AG04450 (cell line): ENCODE results near the gene TCERG1L. TPM values are rescaled to one million over a fixed set of nuclear protein-coding genes. Genes with fewer than 3 reads are reported as not detected.

Experiments used
- CTCF ChIA-PET: fragments of 300-600, 350-600 bp; formaldehyde crosslinking; extraction: SDS; loops from one replicate; lab custom pipeline; 2022; ENCODE audit warnings: antibody characterized with exemption, inconsistent platforms; lab: Charles Lee
- POLR2A ChIA-PET: fragments of 350-600 bp; formaldehyde crosslinking; extraction: SDS; loops from one replicate; lab custom pipeline; 2021; ENCODE audit warnings: antibody characterized with exemption, inconsistent platforms; lab: Yijun Ruan, JAX
- DNase-seq: peaks from one replicate; pipeline ENCODE4 v3.0.0-alpha.2; 2011; ENCODE audit warnings: low read depth, low spot score
- H3K27ac ChIP-seq: one replicate; pipeline ENCODE4 v1.5.1; 2012; ENCODE audit warnings: low read depth, low read length, control low read depth
- H3K27me3 ChIP-seq: one replicate; pipeline ENCODE4 v1.6.0; 2012; ENCODE audit warnings: low read length; ENCODE audit not compliant: control insufficient read depth, insufficient read depth
- H3K4me3 ChIP-seq: 2 replicates; pipeline ENCODE4 v1.5.1; 2011; ENCODE audit warnings: mild to moderate bottlenecking, low read depth, low read length, control low read depth
- H3K9me3 ChIP-seq: 2 replicates; pipeline ENCODE4 v1.5.1; 2012; ENCODE audit warnings: low read length; ENCODE audit not compliant: control insufficient read depth, insufficient read depth
- polyA plus RNA-seq: library from polyadenylated mRNA; depleted of rRNA; stranded (reverse); fragments of >200 nt; gene quantifications from 2 replicates; pipeline ENCODE4 v1.2.3, GENCODE V29; 2011
- TF ChIP-seq, protein P1 (sequence below): IDR thresholded peaks from 2 replicates; pipeline ENCODE4 v1.5.1; 2011; ENCODE audit warnings: low read depth, low read length, control low read depth, inconsistent platforms

TCERG1L gene
- polyA plus RNA-seq, 1 experiment = not detected

DNA sequence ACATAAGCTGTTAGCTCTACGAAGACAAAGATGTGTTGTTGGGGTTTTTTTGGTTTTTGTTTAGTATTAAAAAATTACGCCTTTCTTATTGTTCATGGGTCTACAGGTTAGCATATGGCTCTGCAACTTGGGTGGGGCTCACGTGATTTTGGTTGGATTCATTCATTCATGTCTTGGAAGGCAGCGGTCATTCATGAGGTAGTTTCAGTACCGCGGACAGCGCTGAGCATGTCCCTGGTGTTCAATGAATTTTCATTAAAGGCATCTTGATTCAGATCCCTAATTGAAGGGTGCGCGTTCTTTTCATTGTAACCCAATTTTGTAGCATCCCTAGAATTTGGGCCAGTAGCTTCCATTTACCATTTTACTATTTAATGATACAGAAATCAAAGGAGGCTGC, 42.9 kb upstream of the TCERG1L start:
- DNase-seq = no peak

DNA sequence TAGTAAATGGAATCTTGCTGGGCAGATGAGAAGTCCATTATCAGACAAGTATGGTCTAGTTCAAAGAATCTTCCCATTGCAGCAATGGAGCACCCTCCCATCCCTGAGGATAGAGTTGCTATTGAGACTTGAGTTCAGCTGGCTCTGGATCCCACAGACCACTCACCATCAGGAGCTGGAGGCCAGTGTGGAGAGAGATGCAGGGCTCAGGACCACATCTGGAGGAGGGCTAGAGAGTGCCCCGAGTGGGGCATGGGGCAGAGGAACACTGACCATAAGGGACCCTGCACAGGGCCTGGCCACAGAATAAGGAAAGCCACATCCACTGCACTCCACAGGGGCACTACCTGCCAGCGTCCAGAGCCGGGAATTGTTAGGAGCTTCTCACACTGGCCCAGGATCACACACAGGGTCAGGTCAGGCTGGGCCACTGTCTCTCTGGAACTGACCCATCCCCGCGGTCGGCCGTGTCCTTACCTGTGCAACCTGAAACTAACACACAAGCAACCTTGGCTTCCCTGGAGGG, 41.3 kb upstream of the TCERG1L start:
- Histone ChIP-seq H3K4me3 (no peak overlapping the region), H3K27ac (no peak overlapping the region), H3K9me3 (peaks cover 70% of the 10 kb centered on the region), H3K27me3 (no peaks in the 10 kb centered on the region)
- TF ChIP-seq, protein P1, sequence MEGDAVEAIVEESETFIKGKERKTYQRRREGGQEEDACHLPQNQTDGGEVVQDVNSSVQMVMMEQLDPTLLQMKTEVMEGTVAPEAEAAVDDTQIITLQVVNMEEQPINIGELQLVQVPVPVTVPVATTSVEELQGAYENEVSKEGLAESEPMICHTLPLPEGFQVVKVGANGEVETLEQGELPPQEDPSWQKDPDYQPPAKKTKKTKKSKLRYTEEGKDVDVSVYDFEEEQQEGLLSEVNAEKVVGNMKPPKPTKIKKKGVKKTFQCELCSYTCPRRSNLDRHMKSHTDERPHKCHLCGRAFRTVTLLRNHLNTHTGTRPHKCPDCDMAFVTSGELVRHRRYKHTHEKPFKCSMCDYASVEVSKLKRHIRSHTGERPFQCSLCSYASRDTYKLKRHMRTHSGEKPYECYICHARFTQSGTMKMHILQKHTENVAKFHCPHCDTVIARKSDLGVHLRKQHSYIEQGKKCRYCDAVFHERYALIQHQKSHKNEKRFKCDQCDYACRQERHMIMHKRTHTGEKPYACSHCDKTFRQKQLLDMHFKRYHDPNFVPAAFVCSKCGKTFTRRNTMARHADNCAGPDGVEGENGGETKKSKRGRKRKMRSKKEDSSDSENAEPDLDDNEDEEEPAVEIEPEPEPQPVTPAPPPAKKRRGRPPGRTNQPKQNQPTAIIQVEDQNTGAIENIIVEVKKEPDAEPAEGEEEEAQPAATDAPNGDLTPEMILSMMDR = no peak
- ChIA-PET POLR2A (no interaction called here), CTCF (no interaction called here)
- DNase-seq = no peak

More for the DNA sequence above, 42.9 kb upstream of the TCERG1L start:
- H3K27me3 ChIP-seq = no peaks in the 10 kb centered on the region
- H3K9me3 ChIP-seq = peaks cover 67% of the 10 kb centered on the region
- TF ChIP-seq, protein P1 = no peak
- ChIA-PET CTCF (no interaction called here), POLR2A (no interaction called here)
- no peak overlapping the region for H3K27ac ChIP-seq
- H3K4me3 ChIP-seq = no peak overlapping the region

DNA sequence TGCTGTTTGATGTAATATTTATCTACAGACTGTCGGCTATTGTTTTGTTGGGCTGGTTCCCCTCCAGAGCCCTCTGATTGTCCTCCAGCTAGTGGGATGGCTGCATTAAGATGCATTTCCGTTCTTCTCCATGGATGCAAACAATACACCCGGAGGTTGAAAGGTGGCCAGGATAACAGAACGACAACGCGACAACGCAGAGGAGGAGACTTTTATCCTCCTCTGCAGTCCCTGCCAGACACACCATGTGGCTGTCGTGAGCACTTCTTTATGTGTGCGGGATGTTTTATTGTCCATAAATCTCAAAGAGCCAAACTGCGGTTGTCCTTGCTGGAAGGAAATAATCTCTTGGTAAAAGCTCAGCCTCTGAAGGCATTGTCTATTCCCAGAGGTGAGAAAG, 39.1 kb upstream of the TCERG1L start:
- no peaks in the 10 kb centered on the region for H3K27me3 ChIP-seq
- CTCF ChIA-PET = no interaction called here
- TF ChIP-seq, protein P1 = no peak
- H3K27ac ChIP-seq = no peak overlapping the region
- POLR2A ChIA-PET = no interaction called here
- peaks cover 67% of the 10 kb centered on the region for H3K9me3 ChIP-seq
- H3K4me3 ChIP-seq = no peak overlapping the region
- DNase-seq = no peak

DNA sequence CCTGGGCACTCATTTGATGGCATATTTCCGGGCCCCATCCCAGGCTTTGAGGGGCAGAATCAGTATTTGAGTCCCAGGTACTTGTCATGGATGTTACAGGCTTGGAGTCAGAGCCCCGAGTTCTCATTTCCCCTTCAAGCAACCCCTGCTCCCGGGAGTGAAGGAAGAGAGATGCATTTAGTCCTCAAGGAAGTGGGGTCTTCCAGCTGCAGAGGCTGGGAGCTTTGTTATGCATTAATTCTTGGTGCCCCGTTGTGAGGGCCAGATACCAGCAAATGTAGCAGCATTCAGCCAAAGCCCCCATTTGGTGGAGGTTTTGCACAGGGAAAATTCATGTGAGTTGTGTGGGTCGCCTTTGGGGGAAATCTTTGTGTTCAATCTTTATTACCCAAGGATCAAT, 38.7 kb upstream of the TCERG1L start:
- Histone ChIP-seq H3K4me3 (no peak overlapping the region), H3K9me3 (peaks cover 71% of the 10 kb centered on the region), H3K27me3 (no peaks in the 10 kb centered on the region), H3K27ac (no peak overlapping the region)
- DNase-seq = no peak
- TF ChIP-seq, protein P1 = no peak
- ChIA-PET POLR2A (no interaction called here), CTCF (no interaction called here)

DNA sequence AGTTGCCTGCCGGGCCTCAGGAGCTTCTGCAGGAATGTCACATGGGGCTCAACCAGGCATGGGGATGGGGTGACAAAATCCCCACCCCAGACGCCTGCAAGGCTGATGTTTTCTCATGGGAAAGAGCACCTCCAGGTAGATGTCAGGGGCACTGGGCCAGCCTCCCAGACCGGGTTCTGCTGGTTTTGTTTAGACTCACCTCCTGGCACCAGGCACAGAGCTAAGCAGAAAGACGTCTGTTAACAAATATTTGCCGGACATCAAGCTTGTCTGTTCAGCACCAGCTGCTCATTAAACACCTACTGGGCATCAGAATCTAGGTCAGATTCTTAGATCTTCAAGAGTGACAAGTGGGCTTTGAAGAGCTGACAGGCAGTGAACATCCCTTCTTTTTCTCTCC, 34.9 kb upstream of the TCERG1L start:
- no peak overlapping the region for H3K4me3 ChIP-seq
- no peak for DNase-seq
- no peaks in the 10 kb centered on the region for H3K27me3 ChIP-seq
- no peak overlapping the region for H3K27ac ChIP-seq
- ChIA-PET POLR2A (no interaction called here), CTCF (no interaction called here)
- TF ChIP-seq, protein P1 = no peak
- H3K9me3 ChIP-seq = peaks cover 85% of the 10 kb centered on the region
